ENCODE measurements around the gene GANC. TPM values are rescaled to one million over a fixed set of nuclear protein-coding genes. Genes with fewer than 3 reads are reported as not detected.

Gene GANC
- total and polyA plus RNA-seq, 9 of the 15 experiments (the other 6 are each of a cell fraction or from before 2014, with no cell fraction given) = 10.9 to 19.0 (median 14.5) TPM

- TF ChIP-seq HINFP (tag; conservative IDR thresholded peaks at IDR 0.05; ENCODE audit: low read depth) (no peak), XRCC3 (IDR thresholded peaks at IDR 0.05) (no peak), ETS2 (tag; IDR thresholded peaks at IDR 0.05; ENCODE audit: borderline replicate concordance, poor library complexity, severe bottlenecking) (no peak), MTA3 (IDR thresholded peaks at IDR 0.05; ENCODE audit: borderline replicate concordance) (peak; percentile 99), MNT (conservative IDR thresholded peaks at IDR 0.05) (peak; percentile 85 to 92), SRSF1 (IDR thresholded peaks at IDR 0.05; ENCODE audit: low read depth, low read length) (no peak), ZNF79 (CRISPR knock-in tag; IDR thresholded peaks at IDR 0.05; ENCODE audit: low read depth) (no peak), NR0B1 (IDR thresholded peaks at IDR 0.05; ENCODE audit: partially characterized antibody) (no peak), ZNF232 (CRISPR knock-in tag; IDR thresholded peaks at IDR 0.05) (no peak), PBX2 (CRISPR knock-in tag; IDR thresholded peaks at IDR 0.05; ENCODE audit: low read depth) (no peak), PBX2 (tag; conservative IDR thresholded peaks at IDR 0.05; ENCODE audit: low read depth) (no peak), ZNF695 (CRISPR knock-in tag; IDR thresholded peaks at IDR 0.05) (no peak), ZNF274 (IDR thresholded peaks at IDR 0.05; ENCODE audit: borderline replicate concordance, low read depth, low read length) (no peak), MTA1 (IDR thresholded peaks at IDR 0.05; ENCODE audit: borderline replicate concordance) (0 out of 2 replicates have a peak, but pooled peaks have one; percentile 12), ARID3B (CRISPR knock-in tag; IDR thresholded peaks at IDR 0.05; ENCODE audit: borderline replicate concordance) (no peak), MYC (IDR thresholded peaks at IDR 0.05; ENCODE audit: low read depth, low read length) (peak; percentile 94), MYC (CRISPR knock-in tag; IDR thresholded peaks at IDR 0.05; ENCODE audit: borderline replicate concordance, low read depth) (peak; percentile 91; the same call in 1 of the 2 replicates)
Measured at GRCh38 chr15:42272939-42273899, at the start of gene GANC, which contains the start of gene TMEM87A (continued).
